Common myeloid progenitor, CD34-positive (primary cell): ENCODE measurements around the gene FUS. TPM values are rescaled to one million over a fixed set of nuclear protein-coding genes. Genes with fewer than 3 reads are reported as not detected.
A peak's percentile ranks its signal among the peaks of the same experiment; 100 is the strongest.

Experiments used
- CTCF ChIA-PET: fragments of 350-600 bp; sonication (Branson Sonifier 250); formaldehyde crosslinking; loops from one replicate; lab custom pipeline; 2021; ENCODE audit warnings: antibody characterized with exemption; lab: Charles Lee
- POLR2A ChIA-PET: fragments of 350-600 bp; sonication (Branson Sonifier 250); formaldehyde crosslinking; loops from one replicate; lab custom pipeline; 2021; ENCODE audit warnings: antibody characterized with exemption; lab: Charles Lee
- DNase-seq, 3 donors: peaks; one replicate each; pipeline versions ENCODE4 v3.0.0 to v3.0.0-alpha.2; 2013
- H3K27ac ChIP-seq, 2 experiments: 1 replicate in 1 of 2; 2 replicates in 1 of 2; pipeline ENCODE4 v1.7.0; 2013; ENCODE audit warnings: inconsistent platforms in 2 of 2, low read length in 2 of 2, mild to moderate bottlenecking in 2 of 2, low read depth in 1 of 2, moderate library complexity in 1 of 2; ENCODE audit not compliant: severe bottlenecking in 2 of 2, insufficient read depth in 1 of 2, poor library complexity in 1 of 2
- H3K27me3 ChIP-seq, 5 experiments: replicated peaks in 2 of 5; 1 replicate in 3 of 5; 2 replicates in 2 of 5; pipeline versions ENCODE4 v1.6.1 to v1.7.0; 2013; ENCODE audit warnings: low read length in 4 of 5, mild to moderate bottlenecking in 2 of 5, moderate library complexity in 2 of 5, inconsistent platforms in 1 of 5; ENCODE audit not compliant: insufficient read depth in 5 of 5, control insufficient read depth in 4 of 5
- H3K36me3 ChIP-seq, 4 experiments: 1 replicate in 2 of 4; 2 replicates in 2 of 4; pipeline versions ENCODE4 v1.6.1 to v1.7.0; 2013; ENCODE audit warnings: low read length in 3 of 4, control low read depth in 1 of 4, mild to moderate bottlenecking in 1 of 4; ENCODE audit not compliant: control insufficient read depth in 4 of 4, insufficient read depth in 4 of 4
- H3K4me1 ChIP-seq, 4 experiments: 1 replicate in 3 of 4; 2 replicates in 1 of 4; pipeline versions ENCODE4 v1.6.1 to v1.7.1; 2013; ENCODE audit warnings: low read length in 3 of 4, mild to moderate bottlenecking in 3 of 4, control low read depth in 1 of 4, inconsistent platforms in 1 of 4, moderate library complexity in 1 of 4; ENCODE audit not compliant: control insufficient read depth in 4 of 4, insufficient read depth in 4 of 4; ENCODE audit errors: control extremely low read depth in 1 of 4
- H3K4me3 ChIP-seq, 7 experiments: 1 replicate in 4 of 7; 2 replicates in 3 of 7; pipeline versions ENCODE4 v1.5.1 to v1.7.0; 2013; ENCODE audit warnings: mild to moderate bottlenecking in 7 of 7, low read length in 6 of 7, moderate library complexity in 6 of 7, inconsistent platforms in 2 of 7, low read depth in 2 of 7, control low read depth in 1 of 7; ENCODE audit not compliant: insufficient read depth in 4 of 7, control insufficient read depth in 1 of 7; ENCODE audit errors: extremely low read depth in 1 of 7
- H3K9me3 ChIP-seq, 5 experiments: 1 replicate in 4 of 5; 2 replicates in 1 of 5; pipeline versions ENCODE4 v1.6.1 to v1.7.1; 2013; ENCODE audit warnings: low read length in 4 of 5, mild to moderate bottlenecking in 2 of 5, inconsistent platforms in 1 of 5, low read depth in 1 of 5, moderate library complexity in 1 of 5; ENCODE audit not compliant: control insufficient read depth in 4 of 5, insufficient read depth in 2 of 5; ENCODE audit errors: control extremely low read depth in 1 of 5
- WGBS: methylation state at CpG from one replicate; pipeline ENCODE4 v1.1.5; 2013; ENCODE audit not compliant: insufficient coverage; 5-methylcytosine and 5-hydroxymethylcytosine counted together
- polyA plus RNA-seq: library from polyadenylated mRNA; unstranded; fragments of 120-200 nt; gene quantifications from one replicate; pipeline ENCODE4 v1.2.1, GENCODE V29; 2013

The FUS gene
- polyA plus RNA-seq, result 311 TPM

DNA sequence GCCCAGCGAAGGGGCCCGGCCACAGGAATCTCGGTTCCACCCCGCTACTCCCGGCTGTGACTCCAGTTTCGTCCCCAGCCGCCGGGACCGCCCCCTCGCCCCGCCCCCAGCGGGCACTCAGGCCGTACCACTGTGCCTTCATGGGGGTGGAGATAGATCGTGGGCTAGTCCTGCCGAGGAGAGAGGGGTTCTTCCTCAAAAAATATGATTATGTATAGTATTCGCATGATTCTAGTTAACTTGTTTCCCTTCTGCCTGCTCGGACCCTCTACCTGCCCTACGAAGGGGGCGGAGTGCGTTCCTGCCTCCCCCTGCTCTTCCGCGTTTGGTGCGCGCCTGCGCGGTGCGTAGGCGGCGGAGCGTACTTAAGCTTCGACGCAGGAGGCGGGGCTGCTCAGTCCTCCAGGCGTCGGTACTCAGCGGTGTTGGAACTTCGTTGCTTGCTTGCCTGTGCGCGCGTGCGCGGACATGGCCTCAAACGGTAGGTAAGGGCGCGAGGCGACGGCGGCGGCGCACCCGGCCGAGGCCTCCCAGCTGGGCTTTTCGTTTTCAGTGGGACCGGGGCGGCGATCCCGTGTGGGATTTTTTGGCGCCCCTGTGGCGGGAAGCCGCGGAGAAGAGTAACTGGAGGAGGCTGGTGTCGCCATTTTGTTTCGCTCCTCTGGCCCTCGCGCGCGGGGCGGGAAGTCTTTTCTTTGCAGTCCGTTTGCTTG, at the start of gene FUS:
TSS of gene FUS (plus strand) at position 393 of the 713 bp plus-strand sequence. CDS start at position 469, 76 bp downstream.
- peak; percentile 91 to 97 (median 94) for DNase-seq
- Histone ChIP-seq H3K4me1 (peaks cover 17 to 61% (median 52%) of the 10 kb centered on the region in 4 experiments), H3K4me3 (peak within 1 kb of the TSS; percentile 83 to 95 (median 92)), H3K9me3 (no peaks in the 10 kb centered on the region), H3K27me3 (no peaks in the 10 kb centered on the region), H3K27ac (peak within 1 kb of the TSS; percentile 97 to 99), H3K36me3 (peaks cover 11 to 35% (median 26%) of the 10 kb centered on the region in 4 experiments)
- CTCF ChIA-PET, result interaction anchor here (0.6 to 3.3 kb wide), 4 partner anchors 19 to 264 kb away, joined by 3 to 13 read pairs (median 3); no protein-coding TSS in a partner anchor
- POLR2A ChIA-PET, result interaction anchor here (0.6 to 2.1 kb wide), 25 partner anchors 9 to 278 kb away, joined by 3 to 12 read pairs (median 5); partner anchors contain the start of genes ITGAM, KAT8, PYCARD and ZNF646
- WGBS, result under 1% methylated on average over 37 of the region's 69 CpGs

DNA sequence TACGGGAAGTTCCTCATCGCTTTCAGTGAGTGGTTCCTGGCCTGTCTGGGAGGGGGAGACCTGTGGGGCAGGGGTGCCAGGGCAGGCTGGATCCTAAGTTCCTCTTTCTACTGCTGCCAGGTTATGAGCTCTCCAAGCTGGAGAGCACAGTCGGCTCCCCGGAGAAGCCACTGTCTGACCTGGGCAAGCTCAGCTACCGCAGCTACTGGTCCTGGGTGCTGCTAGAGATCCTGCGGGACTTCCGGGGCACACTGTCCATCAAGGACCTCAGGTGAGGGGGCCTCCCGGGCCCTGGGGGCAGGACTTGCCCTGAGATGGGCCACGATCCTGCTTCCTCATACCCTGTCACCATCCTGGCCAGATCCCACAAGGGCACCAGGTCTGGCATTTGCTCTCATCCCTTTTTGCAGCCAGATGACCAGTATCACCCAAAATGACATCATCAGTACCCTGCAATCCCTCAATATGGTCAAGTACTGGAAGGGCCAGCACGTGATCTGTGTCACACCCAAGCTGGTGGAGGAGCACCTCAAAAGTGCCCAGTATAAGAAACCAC, 49.5 kb upstream of the FUS start:
- Histone ChIP-seq H3K4me1 (peaks cover 6 to 52% (median 49%) of the 10 kb centered on the region in 4 experiments), H3K27me3 (no peaks in the 10 kb centered on the region), H3K27ac (peak overlapping the region in 1 of 2 experiments; percentile 25), H3K4me3 (no peak overlapping the region), H3K9me3 (no peaks in the 10 kb centered on the region), H3K36me3 (peaks cover 0 to 44% (median 20%) of the 10 kb centered on the region in 4 experiments)
- 63% methylated on average over 8 of the region's 10 CpGs for WGBS
- ChIA-PET CTCF (interaction anchor here (0.7 to 9.6 kb wide), 6 partner anchors 11 to 146 kb away, joined by 3 to 123 read pairs (median 5); partner anchors contain the start of genes FUS, HSD3B7, KAT8 and VKORC1), POLR2A (interaction anchor here (2.8 to 3.1 kb wide), 2 partner anchors 12 to 13 kb away, joined by 18 to 22 read pairs; partner anchors contain the start of gene KAT8)
- peak; percentile 54 to 83 (median 82) for DNase-seq

DNA sequence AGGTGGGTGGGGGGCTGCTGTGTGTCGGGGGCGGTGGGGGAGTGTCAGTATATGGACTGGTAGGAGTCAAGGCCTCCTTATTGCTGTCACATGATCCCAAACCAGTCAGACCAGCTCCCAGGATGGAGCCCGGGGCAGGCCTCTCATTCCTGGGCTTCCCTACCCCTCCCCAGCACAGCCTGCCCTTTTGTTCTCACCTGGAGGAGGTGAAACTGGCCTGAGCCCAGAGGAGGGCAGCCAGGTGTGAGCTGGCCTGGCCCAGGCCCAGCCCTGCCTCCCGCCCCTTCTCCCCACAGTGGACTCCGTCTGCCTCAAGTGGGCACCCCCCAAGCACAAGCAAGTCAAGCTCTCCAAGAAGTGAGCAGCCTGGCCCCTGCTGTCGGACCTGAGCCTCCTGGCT, 49.0 kb upstream of the FUS start:
- H3K36me3 ChIP-seq, result peaks cover 0 to 44% (median 18%) of the 10 kb centered on the region in 4 experiments
- ChIA-PET POLR2A (interaction anchor here (1.6 to 3.1 kb wide), 3 partner anchors 12 to 13 kb away, joined by 4 to 22 read pairs (median 18); partner anchors contain the start of gene KAT8), CTCF (interaction anchor here (0.7 to 9.6 kb wide), 5 partner anchors 11 to 54 kb away, joined by 3 to 123 read pairs (median 3); partner anchors contain the start of genes FUS, KAT8 and VKORC1)
- no peak for DNase-seq
- 100% methylated on average over 3 of the region's 6 CpGs for WGBS
- H3K27me3 ChIP-seq, result no peaks in the 10 kb centered on the region
- peaks cover 6 to 47% (median 46%) of the 10 kb centered on the region in 4 experiments for H3K4me1 ChIP-seq
- H3K4me3 ChIP-seq, result no peak overlapping the region
- no peak overlapping the region for H3K27ac ChIP-seq
- no peaks in the 10 kb centered on the region for H3K9me3 ChIP-seq

DNA sequence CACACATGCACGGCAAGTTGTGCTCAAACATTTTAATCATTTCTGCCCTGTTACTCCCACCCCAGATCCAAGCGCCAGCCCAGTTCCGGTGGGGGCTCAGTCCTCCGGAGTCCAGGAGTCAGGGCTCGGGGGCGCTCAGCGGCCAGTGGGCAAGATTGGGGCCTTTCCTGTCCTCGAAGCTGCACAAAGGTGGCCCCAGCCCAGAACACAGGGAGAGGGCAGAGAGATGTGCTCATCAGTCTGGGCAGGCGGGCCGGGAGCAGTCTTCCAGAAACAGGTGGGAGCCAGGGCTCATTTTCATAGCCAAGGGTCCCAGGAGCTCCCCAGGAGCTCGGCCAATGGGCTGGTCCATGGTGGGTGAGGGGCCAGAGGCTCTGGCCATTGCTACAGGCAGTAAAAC, 48.5 kb upstream of the FUS start:
- Histone ChIP-seq H3K36me3 (peaks cover 0 to 41% (median 18%) of the 10 kb centered on the region in 4 experiments), H3K4me3 (no peak overlapping the region), H3K9me3 (no peaks in the 10 kb centered on the region), H3K27ac (no peak overlapping the region), H3K4me1 (peaks cover 6 to 43% (median 41%) of the 10 kb centered on the region in 4 experiments), H3K27me3 (no peaks in the 10 kb centered on the region)
- no peak for DNase-seq
- WGBS, result 97% methylated on average over 10 of the region's 11 CpGs
- ChIA-PET CTCF (interaction anchor here (0.8 to 9.6 kb wide), 4 partner anchors 8 to 55 kb away, joined by 3 to 123 read pairs (median 3); partner anchors contain the start of gene VKORC1), POLR2A (interaction anchor here (1.6 kb wide), 1 partner anchor 14 kb away, joined by 4 read pairs; the partner anchor contains the start of gene KAT8)

DNA sequence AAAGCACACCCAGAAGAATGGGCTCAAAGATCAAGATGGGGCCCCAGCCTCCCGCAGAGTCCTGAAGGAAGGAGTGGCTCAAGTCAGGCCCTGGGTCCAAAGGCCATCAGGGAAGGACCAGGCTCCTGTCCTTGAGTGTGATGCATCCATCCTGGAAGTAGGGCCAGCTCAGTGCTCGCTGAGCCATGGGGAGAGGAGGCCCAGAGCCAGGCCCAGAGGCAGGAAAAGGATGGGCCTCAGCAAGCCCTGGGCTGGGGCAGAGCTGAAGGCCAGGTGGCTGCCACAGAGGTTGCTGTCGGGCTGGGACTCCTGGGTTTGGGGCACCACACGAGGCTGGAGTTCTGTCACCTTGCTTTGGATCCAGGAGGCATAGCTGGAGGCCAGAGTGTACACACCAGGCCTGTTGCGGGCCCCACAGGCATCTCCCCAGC, 48.1 kb upstream of the FUS start:
- H3K36me3 ChIP-seq, result peaks cover 0 to 38% (median 18%) of the 10 kb centered on the region in 4 experiments
- 89% methylated on average over 5 of the region's 5 CpGs for WGBS
- no peak for DNase-seq
- no peak overlapping the region for H3K4me3 ChIP-seq
- H3K4me1 ChIP-seq, result peaks cover 6 to 38% (median 37%) of the 10 kb centered on the region in 4 experiments
- ChIA-PET CTCF (interaction anchor here (0.8 to 9.6 kb wide), 3 partner anchors 9 to 37 kb away, joined by 3 to 123 read pairs (median 3); partner anchors contain the start of gene VKORC1), POLR2A (interaction anchor here (1.6 kb wide), 1 partner anchor 14 kb away, joined by 4 read pairs; the partner anchor contains the start of gene KAT8)
- no peaks in the 10 kb centered on the region for H3K27me3 ChIP-seq
- H3K9me3 ChIP-seq, result no peaks in the 10 kb centered on the region
- no peak overlapping the region for H3K27ac ChIP-seq

DNA sequence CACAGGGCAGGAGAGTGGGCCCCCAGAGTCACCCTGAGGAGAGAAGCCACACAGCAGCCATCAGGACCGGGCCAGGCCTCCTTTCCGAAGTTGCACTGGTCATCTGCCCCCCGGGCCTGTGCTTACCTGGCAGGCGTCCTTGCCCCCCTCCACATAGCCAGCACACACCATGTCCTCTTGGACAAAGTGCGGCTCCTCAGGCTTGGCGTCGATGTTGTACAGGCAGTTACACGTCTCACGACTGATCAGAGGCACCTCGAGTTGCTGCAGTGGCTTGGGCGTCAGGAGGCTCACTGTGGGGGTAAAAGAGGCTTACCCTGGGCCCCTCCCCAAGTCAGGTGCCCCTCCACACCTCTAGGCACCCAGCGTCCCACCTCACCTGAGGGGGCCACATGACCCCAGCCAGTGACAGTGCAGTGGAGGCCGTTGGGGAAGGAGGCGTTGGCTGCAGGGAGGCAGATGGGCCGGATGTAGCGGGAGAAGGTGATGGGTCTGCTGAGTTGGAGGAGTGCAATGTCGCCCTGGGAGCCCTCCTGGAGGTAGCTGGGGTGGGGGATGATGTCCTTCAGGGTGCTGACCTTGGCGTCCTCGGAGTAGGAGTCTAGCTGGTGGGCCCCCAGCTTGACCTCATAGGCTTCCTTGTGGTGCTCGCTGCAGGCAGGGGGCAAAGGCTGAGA, 47.5 kb upstream of the FUS start:
- Histone ChIP-seq H3K4me3 (no peak overlapping the region), H3K9me3 (no peaks in the 10 kb centered on the region), H3K27ac (no peak overlapping the region), H3K36me3 (peaks cover 0 to 32% (median 16%) of the 10 kb centered on the region in 4 experiments), H3K27me3 (no peaks in the 10 kb centered on the region), H3K4me1 (peaks cover 6 to 32% (median 31%) of the 10 kb centered on the region in 4 experiments)
- ChIA-PET CTCF (interaction anchor here (0.6 to 9.6 kb wide), 5 partner anchors 9 to 38 kb away, joined by 3 to 123 read pairs (median 3); partner anchors contain the start of gene VKORC1), POLR2A (interaction anchor here (1.6 kb wide), 1 partner anchor 15 kb away, joined by 4 read pairs; the partner anchor contains the start of gene KAT8)
- no peak for DNase-seq
- 90% methylated on average over 14 of the region's 20 CpGs for WGBS
